ENCODE data around the gene HDAC4.

HDAC4 gene

DNA sequence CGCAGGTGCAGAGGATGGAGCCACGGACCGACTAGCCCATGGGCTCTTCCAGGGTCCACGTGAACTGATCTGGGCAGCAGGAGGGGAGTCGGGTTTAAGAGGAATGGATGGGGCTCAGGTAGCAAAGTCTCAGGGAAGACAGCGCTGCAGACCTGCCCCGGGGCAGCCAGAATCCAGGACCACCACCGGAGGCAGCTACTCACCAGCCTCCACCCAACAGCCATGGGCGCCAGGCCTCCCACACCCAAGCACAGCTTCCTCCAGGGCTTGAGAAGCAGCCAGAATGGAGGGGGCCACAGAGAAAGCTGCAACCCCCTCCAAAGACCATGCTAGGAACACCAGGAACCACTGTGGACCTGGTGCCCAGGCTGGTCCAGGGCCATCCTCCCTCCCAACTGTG lies 388.6 kb downstream of the HDAC4 start:
- no peak overlapping the region for H3K4me3 ChIP-seq (ENCODE audit: low read depth, low read length)
- DNase-seq (ENCODE audit: low read depth) = no peak
- no peak for TF ChIP-seq CTCF (IDR thresholded peaks at IDR 0.05; ENCODE audit: insufficient read depth, low read depth, low read length, missing control alignments)

- no peak for DNase-seq (ENCODE audit: low read depth)
- H3K4me3 ChIP-seq (ENCODE audit: low read depth, low read length) = no peak overlapping the region
- no peak for TF ChIP-seq CTCF (IDR thresholded peaks at IDR 0.05; ENCODE audit: insufficient read depth, low read depth, low read length, missing control alignments)
Observed at GRCh38 chr2:239009589-239009961, 391.2 kb downstream of the HDAC4 start.

DNA sequence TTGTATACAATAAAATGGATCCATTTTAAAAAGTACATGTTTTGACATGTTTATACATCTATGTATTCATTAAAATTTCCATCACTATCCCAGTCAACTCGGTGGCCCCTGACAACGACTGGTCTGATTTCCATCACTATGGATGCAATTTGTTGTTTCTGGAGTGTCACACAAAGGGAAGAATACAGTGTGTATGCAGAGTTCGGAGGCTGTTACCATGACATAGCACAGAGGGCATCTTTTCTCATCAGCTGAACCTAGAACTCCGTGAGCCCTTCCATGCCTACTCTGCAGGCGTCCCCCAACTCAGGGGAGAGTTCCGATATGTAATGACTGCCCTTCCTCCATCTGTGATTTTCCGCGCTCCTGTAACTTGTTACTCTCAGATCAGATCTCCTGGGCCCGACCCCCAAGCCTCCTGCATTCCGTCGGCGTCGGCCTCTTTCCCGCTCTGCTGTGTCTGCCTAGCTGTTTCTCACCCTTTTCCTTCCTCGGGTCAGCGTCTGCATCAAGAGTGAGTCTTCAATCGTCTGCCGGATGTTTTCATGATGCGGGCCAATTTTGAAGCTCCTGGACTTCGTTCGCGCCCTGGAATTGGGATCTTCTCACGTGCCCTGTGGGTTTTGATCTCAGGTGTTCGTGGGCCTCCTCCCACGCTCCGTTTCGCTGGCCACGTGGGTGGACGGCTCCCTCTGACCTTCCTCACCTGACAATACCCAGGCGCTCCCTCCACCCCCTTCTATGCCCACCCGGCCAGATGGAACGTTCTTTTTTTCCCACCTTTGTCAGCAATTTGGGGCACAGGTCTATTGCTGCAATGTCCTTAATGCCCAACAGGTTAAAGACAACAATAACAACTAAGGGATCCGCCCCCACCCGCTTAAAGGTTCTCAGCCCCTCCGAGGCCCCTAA lies 391.9 kb downstream of the HDAC4 start:
- no peak overlapping the region for H3K4me3 ChIP-seq (ENCODE audit: low read depth, low read length)
- TF ChIP-seq CTCF (IDR thresholded peaks at IDR 0.05; ENCODE audit: insufficient read depth, low read depth, low read length, missing control alignments) = no peak
- DNase-seq (ENCODE audit: low read depth) = no peak

DNA sequence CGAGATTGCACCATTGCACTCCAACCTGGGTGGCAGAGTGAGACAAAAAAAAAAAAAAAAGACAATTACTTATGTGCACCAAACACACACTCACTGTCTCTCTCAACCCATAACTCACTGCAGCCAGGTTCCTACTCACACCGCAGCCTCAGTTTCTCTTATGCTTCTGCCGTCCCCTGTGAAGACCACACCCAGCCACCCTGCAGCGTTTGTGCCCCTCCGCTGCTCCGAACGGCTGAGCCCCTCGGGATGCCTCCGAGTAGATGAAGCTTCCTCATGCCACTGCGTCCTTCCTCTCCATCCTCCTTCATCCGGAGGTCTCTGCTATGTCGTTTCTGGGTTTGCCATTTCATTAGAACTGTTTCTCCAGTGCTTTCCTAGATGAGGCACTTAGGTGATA lies 392.8 kb downstream of the HDAC4 start:
- H3K4me3 ChIP-seq (ENCODE audit: low read depth, low read length) = no peak overlapping the region
- TF ChIP-seq CTCF (IDR thresholded peaks at IDR 0.05; ENCODE audit: insufficient read depth, low read depth, low read length, missing control alignments) = no peak
- no peak for DNase-seq (ENCODE audit: low read depth)

DNA sequence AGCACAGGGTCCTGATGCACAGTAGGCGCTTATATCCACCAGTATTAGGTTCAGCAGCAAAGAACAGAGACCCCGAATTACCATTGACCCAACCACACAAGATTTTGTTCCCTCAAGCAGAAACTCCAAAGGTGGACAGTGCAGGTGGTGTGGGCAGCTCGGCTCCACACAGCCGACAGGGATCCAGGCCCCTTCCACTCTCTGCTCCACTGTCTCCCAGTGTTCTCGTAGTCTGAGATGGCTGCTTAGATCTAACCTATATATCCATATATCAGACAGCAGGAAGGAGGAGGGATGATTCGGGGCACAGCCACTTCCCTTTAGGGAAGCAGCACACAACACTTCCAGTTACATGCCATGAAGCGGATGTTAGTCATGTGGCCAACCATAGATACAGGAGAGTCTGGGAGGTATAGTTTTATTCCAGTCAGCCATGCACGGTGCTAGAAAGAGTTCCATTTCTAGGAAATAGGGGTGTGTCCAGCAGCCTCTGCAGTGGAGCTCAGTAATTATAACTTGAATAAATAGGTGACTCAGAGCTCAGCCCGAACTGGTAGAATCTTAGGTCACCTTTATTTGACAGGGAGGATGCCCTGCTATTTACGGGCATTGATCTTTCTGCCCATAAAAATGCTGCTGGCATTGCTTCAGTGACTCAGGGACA lies 394.1 kb downstream of the HDAC4 start:
- H3K4me3 ChIP-seq (ENCODE audit: low read depth, low read length) = no peak overlapping the region
- no peak for DNase-seq (ENCODE audit: low read depth)
- TF ChIP-seq CTCF (IDR thresholded peaks at IDR 0.05; ENCODE audit: insufficient read depth, low read depth, low read length, missing control alignments) = no peak

DNA sequence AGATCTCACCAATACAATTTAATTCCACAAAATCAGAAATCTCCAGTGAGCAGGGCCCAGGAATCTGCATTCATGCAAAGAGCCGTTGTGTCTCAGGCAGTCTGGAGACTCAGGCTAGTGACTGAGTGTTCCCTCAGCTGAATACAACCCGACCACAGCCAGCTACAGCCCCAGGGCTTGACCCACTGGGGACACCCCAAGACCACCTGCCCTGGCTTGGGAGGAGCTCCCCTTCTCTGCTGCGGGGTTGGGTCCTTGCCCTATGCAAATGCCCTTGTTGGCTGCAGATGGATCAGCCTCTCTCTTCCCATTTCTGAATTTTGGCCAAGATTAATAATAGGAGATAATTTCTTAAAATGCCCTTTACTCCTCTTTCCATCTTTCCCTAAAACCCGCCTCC lies 395.2 kb downstream of the HDAC4 start:
- no peak overlapping the region for H3K4me3 ChIP-seq (ENCODE audit: low read depth, low read length)
- no peak for TF ChIP-seq CTCF (IDR thresholded peaks at IDR 0.05; ENCODE audit: insufficient read depth, low read depth, low read length, missing control alignments)
- no peak for DNase-seq (ENCODE audit: low read depth)

Measured in GM12865 (cell line).